ENCODE results near the gene MEFV. TPM values are rescaled to one million over a fixed set of nuclear protein-coding genes. Genes with fewer than 3 reads are reported as not detected.

The MEFV gene
- total and polyA plus RNA-seq, 2 donors (not counting 3 experiments of a cell fraction or from before 2014, with no cell fraction given): not detected

DNA sequence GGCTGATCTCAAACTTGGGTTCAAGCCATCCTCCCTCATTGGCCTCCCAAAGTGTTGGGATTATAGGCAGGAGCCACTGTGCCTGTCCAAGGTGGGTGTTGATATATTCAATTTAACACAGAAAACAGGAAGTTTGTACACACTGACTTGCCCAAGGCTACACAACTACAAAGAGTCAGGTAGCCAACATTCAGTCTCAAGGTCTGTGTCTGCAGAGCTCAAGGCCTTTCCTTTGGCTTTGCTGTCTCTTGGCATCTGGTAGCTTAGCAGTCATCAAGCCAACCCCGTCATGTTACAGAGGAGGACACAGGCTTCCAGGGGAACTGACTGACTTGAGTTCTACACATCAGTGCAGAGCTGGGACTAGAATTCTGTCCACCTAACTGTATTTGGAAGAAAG, 11.9 kb upstream of the MEFV start:
- H3K79me2 ChIP-seq (ENCODE audit: control insufficient read depth, insufficient read depth, low read length): no peaks in the 10 kb centered on the region

DNA sequence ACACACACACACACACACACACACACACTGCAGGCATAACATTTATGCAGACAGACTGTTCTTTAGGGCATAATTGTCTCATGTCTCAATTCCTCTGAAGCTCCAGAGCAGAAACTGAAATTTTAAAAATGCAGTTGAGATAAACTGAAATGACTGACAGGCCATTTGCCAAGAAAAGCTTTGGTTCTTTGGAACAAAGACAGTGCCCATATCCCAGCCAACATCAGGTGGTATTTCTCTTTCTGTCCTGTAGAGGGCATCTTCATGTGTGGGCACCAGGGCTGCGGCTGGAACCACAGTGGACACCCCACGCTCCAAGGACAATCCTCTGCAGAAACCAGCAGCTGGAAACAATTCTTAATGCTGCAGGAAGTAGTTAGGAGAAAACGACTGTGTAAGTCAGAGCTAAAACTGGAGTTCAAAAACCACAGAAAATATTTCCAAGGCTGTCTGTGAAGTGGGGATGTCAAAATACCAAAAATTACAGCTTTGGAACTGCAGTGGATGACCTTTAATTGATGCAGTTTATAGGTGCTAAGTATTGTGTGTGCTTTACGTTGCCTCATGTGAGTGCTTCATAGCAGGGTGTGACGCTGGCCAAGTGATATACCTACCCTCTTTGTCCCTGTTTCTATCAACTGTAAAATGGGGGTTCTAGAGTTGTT, 10.6 kb upstream of the MEFV start:
- H3K27me3 ChIP-seq (ENCODE audit: control insufficient read depth in 2 of 2, insufficient read depth in 2 of 2, low read length in 2 of 2): no peaks in the 10 kb centered on the region
- CTCF ChIA-PET: interaction anchor here (0.6 to 2.7 kb wide), 22 partner anchors 8 to 540 kb away, joined by 3 to 28 read pairs (median 4); partner anchors contain the start of genes CLUAP1, NAA60, ZNF263 and ZNF597
- no peak overlapping the region for H3K4me3 ChIP-seq (replicated peaks in 1 of 3; ENCODE audit: insufficient read depth in 1 of 3, low read depth in 1 of 3, low read length in 3 of 3)
- H3K9ac ChIP-seq (replicated peaks; ENCODE audit: extremely low read depth, insufficient read depth, low read length): no peak overlapping the region
- DNase-seq (ENCODE audit: low read depth, low spot score) (peak; percentile 48), FAIRE-seq (peak; percentile 82)
- H3K4me2 ChIP-seq (ENCODE audit: insufficient read depth, low read length): no peak overlapping the region
- peaks cover 3% of the 10 kb centered on the region for H3K4me1 ChIP-seq (ENCODE audit: control insufficient read depth, extremely low read depth, insufficient read depth, low read length)
- no peaks in the 10 kb centered on the region for H4K20me1 ChIP-seq (replicated peaks; ENCODE audit: control insufficient read depth, extremely low read depth, insufficient read depth, low read length)
- H3K9me1 ChIP-seq (replicated peaks; ENCODE audit: control insufficient read depth, extremely low read depth, insufficient read depth, low read length): no peaks in the 10 kb centered on the region
- intact Hi-C loops (cut with micrococcal nuclease): no loop called here
- no peak overlapping the region for H3K27ac ChIP-seq (ENCODE audit: insufficient read depth, low read depth, low read length)
- H2AFZ ChIP-seq (ENCODE audit: low read depth, low read length): no peak overlapping the region
- POLR2A ChIA-PET: no interaction called here
- no peaks in the 10 kb centered on the region for H3K36me3 ChIP-seq (ENCODE audit: control insufficient read depth in 2 of 2, extremely low read depth in 1 of 2, insufficient read depth in 2 of 2, low read length in 2 of 2)
- BruUV-seq (replicated peaks): no TSS peak
- TF ChIP-seq JUN (IDR thresholded peaks at IDR 0.05; ENCODE audit: borderline replicate concordance, insufficient read depth, insufficient read length, low read depth): no peak
- TF ChIP-seq, protein P1, sequence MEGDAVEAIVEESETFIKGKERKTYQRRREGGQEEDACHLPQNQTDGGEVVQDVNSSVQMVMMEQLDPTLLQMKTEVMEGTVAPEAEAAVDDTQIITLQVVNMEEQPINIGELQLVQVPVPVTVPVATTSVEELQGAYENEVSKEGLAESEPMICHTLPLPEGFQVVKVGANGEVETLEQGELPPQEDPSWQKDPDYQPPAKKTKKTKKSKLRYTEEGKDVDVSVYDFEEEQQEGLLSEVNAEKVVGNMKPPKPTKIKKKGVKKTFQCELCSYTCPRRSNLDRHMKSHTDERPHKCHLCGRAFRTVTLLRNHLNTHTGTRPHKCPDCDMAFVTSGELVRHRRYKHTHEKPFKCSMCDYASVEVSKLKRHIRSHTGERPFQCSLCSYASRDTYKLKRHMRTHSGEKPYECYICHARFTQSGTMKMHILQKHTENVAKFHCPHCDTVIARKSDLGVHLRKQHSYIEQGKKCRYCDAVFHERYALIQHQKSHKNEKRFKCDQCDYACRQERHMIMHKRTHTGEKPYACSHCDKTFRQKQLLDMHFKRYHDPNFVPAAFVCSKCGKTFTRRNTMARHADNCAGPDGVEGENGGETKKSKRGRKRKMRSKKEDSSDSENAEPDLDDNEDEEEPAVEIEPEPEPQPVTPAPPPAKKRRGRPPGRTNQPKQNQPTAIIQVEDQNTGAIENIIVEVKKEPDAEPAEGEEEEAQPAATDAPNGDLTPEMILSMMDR (IDR thresholded peaks at IDR 0.05; ENCODE audit: extremely low read depth in 1 of 2, insufficient read depth in 1 of 2, low read depth in 1 of 2, low read length in 2 of 2): peak; percentile 60 to 66
- H3K79me2 ChIP-seq (ENCODE audit: control insufficient read depth, insufficient read depth, low read length): no peaks in the 10 kb centered on the region
- no peaks in the 10 kb centered on the region for H3K9me3 ChIP-seq (replicated peaks; ENCODE audit: control insufficient read depth, insufficient read depth, low read length)
- dilution Hi-C loops (cut with MboI; ENCODE audit: extremely low pct_ligation_motif_present, low sequenced_read_pairs): no loop called here

More for the DNA sequence above, 11.9 kb upstream of the MEFV start:
- intact Hi-C loops (cut with micrococcal nuclease): no loop called here
- Histone ChIP-seq H3K9ac (replicated peaks; ENCODE audit: extremely low read depth, insufficient read depth, low read length) (no peak overlapping the region), H4K20me1 (replicated peaks; ENCODE audit: control insufficient read depth, extremely low read depth, insufficient read depth, low read length) (no peaks in the 10 kb centered on the region), H3K27ac (ENCODE audit: insufficient read depth, low read depth, low read length) (no peak overlapping the region), H2AFZ (ENCODE audit: low read depth, low read length) (no peak overlapping the region), H3K27me3 (ENCODE audit: control insufficient read depth in 2 of 2, insufficient read depth in 2 of 2, low read length in 2 of 2) (no peaks in the 10 kb centered on the region), H3K4me1 (ENCODE audit: control insufficient read depth, extremely low read depth, insufficient read depth, low read length) (peaks cover 3% of the 10 kb centered on the region), H3K9me1 (replicated peaks; ENCODE audit: control insufficient read depth, extremely low read depth, insufficient read depth, low read length) (no peaks in the 10 kb centered on the region), H3K4me3 (replicated peaks in 1 of 3; ENCODE audit: insufficient read depth in 1 of 3, low read depth in 1 of 3, low read length in 3 of 3) (no peak overlapping the region), H3K9me3 (replicated peaks; ENCODE audit: control insufficient read depth, insufficient read depth, low read length) (no peaks in the 10 kb centered on the region), H3K4me2 (ENCODE audit: insufficient read depth, low read length) (no peak overlapping the region), H3K36me3 (ENCODE audit: control insufficient read depth in 2 of 2, extremely low read depth in 1 of 2, insufficient read depth in 2 of 2, low read length in 2 of 2) (no peaks in the 10 kb centered on the region)
- BruUV-seq (replicated peaks): no TSS peak
- CTCF ChIA-PET: interaction anchor here (1.3 to 2.7 kb wide), 2 partner anchors 15 to 18 kb away, joined by 3 to 21 read pairs; partner anchors contain the start of gene ZNF263
- no peak for TF ChIP-seq JUN (IDR thresholded peaks at IDR 0.05; ENCODE audit: borderline replicate concordance, insufficient read depth, insufficient read length, low read depth)
- POLR2A ChIA-PET: no interaction called here
- FAIRE-seq (no peak), DNase-seq (ENCODE audit: low read depth, low spot score) (no peak)
- dilution Hi-C loops (cut with MboI; ENCODE audit: extremely low pct_ligation_motif_present, low sequenced_read_pairs): no loop called here
